ENCODE data around the gene TBC1D22A.

DNA sequence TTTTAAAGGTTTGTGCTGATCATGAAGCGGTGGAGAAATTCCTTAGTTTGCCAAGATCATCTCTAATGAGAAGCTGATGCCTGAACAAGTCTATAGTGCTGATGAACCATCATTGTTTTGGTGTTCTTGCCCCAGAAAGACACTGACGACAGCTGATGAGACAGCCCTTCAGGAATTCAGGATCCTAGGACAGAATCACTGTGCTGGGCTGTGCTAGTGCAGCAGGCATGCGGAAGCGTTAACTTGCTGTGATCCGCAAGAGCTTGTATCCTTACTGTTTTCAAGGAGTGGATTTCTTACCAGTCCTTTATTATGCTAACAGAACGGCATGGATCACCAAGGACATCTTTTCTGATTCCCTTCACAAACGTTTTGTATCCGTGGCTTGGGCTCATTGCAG lies 104.1 kb downstream of the TBC1D22A start:
- TF ChIP-seq, protein P1, sequence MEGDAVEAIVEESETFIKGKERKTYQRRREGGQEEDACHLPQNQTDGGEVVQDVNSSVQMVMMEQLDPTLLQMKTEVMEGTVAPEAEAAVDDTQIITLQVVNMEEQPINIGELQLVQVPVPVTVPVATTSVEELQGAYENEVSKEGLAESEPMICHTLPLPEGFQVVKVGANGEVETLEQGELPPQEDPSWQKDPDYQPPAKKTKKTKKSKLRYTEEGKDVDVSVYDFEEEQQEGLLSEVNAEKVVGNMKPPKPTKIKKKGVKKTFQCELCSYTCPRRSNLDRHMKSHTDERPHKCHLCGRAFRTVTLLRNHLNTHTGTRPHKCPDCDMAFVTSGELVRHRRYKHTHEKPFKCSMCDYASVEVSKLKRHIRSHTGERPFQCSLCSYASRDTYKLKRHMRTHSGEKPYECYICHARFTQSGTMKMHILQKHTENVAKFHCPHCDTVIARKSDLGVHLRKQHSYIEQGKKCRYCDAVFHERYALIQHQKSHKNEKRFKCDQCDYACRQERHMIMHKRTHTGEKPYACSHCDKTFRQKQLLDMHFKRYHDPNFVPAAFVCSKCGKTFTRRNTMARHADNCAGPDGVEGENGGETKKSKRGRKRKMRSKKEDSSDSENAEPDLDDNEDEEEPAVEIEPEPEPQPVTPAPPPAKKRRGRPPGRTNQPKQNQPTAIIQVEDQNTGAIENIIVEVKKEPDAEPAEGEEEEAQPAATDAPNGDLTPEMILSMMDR (IDR thresholded peaks at IDR 0.05), result no peak
- no peak for TF ChIP-seq POLR2A (IDR thresholded peaks at IDR 0.05)
